ENCODE measurements around the gene ARFGAP1. TPM values are rescaled to one million over a fixed set of nuclear protein-coding genes. Genes with fewer than 3 reads are reported as not detected.
A peak's percentile ranks its signal among the peaks of the same experiment; 100 is the strongest.

ARFGAP1 gene
- total RNA-seq, 2 donors from 2014 or later, result 52.7 to 162 TPM

- intact Hi-C loops (cut with DNase I), result no loop called here
- H3K27me3 ChIP-seq, result no peaks in the 10 kb centered on the region
These were observed 43.3 kb downstream of the ARFGAP1 start for GRCh38 chr20:63315731-63316491.

GRCh38 chr20:63316502-63316921 lies 43.9 kb downstream of the ARFGAP1 start:
- intact Hi-C loops (cut with DNase I), result no loop called here
- 47 to 49% methylated on average over 4 to 14 of the region's 14 CpGs for WGBS, 2 donors
- TF ChIP-seq POLR2A (IDR thresholded peaks at IDR 0.05) (no peak), CTCF (IDR thresholded peaks at IDR 0.05) (no peak)
- H3K27ac ChIP-seq, result no peak overlapping the region
- DNase-seq, result peak in 3 of 4 donors; percentile 2 to 6 (median 5)
- no peak for ATAC-seq
- H3K4me1 ChIP-seq, result no peaks in the 10 kb centered on the region
- H3K4me3 ChIP-seq, result no peak overlapping the region
- no peaks in the 10 kb centered on the region for H3K36me3 ChIP-seq (replicated peaks in 1 of 2; ENCODE audit: insufficient read depth in 1 of 2, low read depth in 2 of 2)
- H3K9me3 ChIP-seq, result no peaks in the 10 kb centered on the region
- H3K27me3 ChIP-seq, result no peaks in the 10 kb centered on the region

More at GRCh38 chr20:63315731-63316491, 43.3 kb downstream of the ARFGAP1 start:
- H3K4me1 ChIP-seq, result no peaks in the 10 kb centered on the region
- ATAC-seq (no peak), DNase-seq (peak in 1 of 4 donors; percentile 3)
- no peak overlapping the region for H3K27ac ChIP-seq
- H3K36me3 ChIP-seq (replicated peaks in 1 of 2; ENCODE audit: insufficient read depth in 1 of 2, low read depth in 2 of 2), result no peaks in the 10 kb centered on the region
- WGBS, 2 donors, result 61 to 74% methylated on average over 8 to 26 of the region's 31 CpGs
- no peak overlapping the region for H3K4me3 ChIP-seq
- TF ChIP-seq POLR2A (IDR thresholded peaks at IDR 0.05) (no peak), CTCF (IDR thresholded peaks at IDR 0.05) (no peak)
- no peaks in the 10 kb centered on the region for H3K9me3 ChIP-seq

- DNase-seq, result no peak
These were observed 44.4 kb downstream of the ARFGAP1 start for GRCh38 chr20:63317061-63317460.

GRCh38 chr20:63317601-63318291 lies 45.1 kb downstream of the ARFGAP1 start:
- Histone ChIP-seq H3K9me3 (no peaks in the 10 kb centered on the region), H3K4me1 (no peaks in the 10 kb centered on the region), H3K27ac (no peak overlapping the region), H3K27me3 (no peaks in the 10 kb centered on the region), H3K36me3 (replicated peaks in 1 of 2; ENCODE audit: insufficient read depth in 1 of 2, low read depth in 2 of 2) (no peaks in the 10 kb centered on the region), H3K4me3 (no peak overlapping the region)
- intact Hi-C loops (cut with DNase I), result no loop called here
- ATAC-seq, result no peak
- WGBS, 2 donors, result 65 to 67% methylated on average over 15 to 18 of the region's 18 CpGs
- peak in 2 of 4 donors; percentile 1 to 7 for DNase-seq
- TF ChIP-seq CTCF (IDR thresholded peaks at IDR 0.05) (no peak), POLR2A (IDR thresholded peaks at IDR 0.05) (no peak)

More at GRCh38 chr20:63317061-63317460, 44.4 kb downstream of the ARFGAP1 start:
- Histone ChIP-seq H3K4me3 (no peak overlapping the region), H3K27me3 (no peaks in the 10 kb centered on the region), H3K4me1 (no peaks in the 10 kb centered on the region), H3K27ac (no peak overlapping the region), H3K36me3 (replicated peaks in 1 of 2; ENCODE audit: insufficient read depth in 1 of 2, low read depth in 2 of 2) (no peaks in the 10 kb centered on the region), H3K9me3 (no peaks in the 10 kb centered on the region)
- 77 to 85% methylated on average over 6 of the region's 6 CpGs for whole genome bisulfite sequencing, 2 donors
- no peak for TF ChIP-seq CTCF (IDR thresholded peaks at IDR 0.05)
- no peak for TF ChIP-seq POLR2A (IDR thresholded peaks at IDR 0.05)
- intact Hi-C loops (cut with DNase I), result no loop called here
- no peak for ATAC-seq
